CD4-positive, alpha-beta T cell (primary cell): ENCODE data around the gene POR. TPM values are rescaled to one million over a fixed set of nuclear protein-coding genes. Genes with fewer than 3 reads are reported as not detected.
"Not testable (repeated sequence)": the region's sequence is repeated elsewhere in the genome, so short reads cannot be mapped to it uniquely, and the experiment has no call there.

ENCODE experiments used
- ATAC-seq: fragments of 200-7000 bp; cut with Tn5 transposase; one replicate; pipeline ENCODE4 v1.10.0; 2022; ENCODE audit warnings: mild to moderate bottlenecking; ENCODE audit not compliant: poor library complexity
- CTCF ChIA-PET: fragments of 350-600 bp; sonication (Branson Sonifier 250); formaldehyde crosslinking; loops from one replicate; lab custom pipeline; 2021; ENCODE audit warnings: antibody characterized with exemption, inconsistent platforms; lab: Charles Lee
- POLR2A ChIA-PET: fragments of 350-600 bp; sonication (Branson Sonifier 250); formaldehyde crosslinking; loops from one replicate; lab custom pipeline; 2021; ENCODE audit warnings: antibody characterized with exemption, inconsistent platforms; lab: Charles Lee
- DNase-seq, 14 experiments: peaks; one replicate each; pipeline ENCODE4 v3.0.0-alpha.2; 2013 to 2020; ENCODE audit warnings: mixed read lengths in 2 of 14
- H3K27ac ChIP-seq, 2 donors: one replicate each; pipeline versions ENCODE4 v1.5.1 to v1.7.0; 2013; ENCODE audit warnings: low read length in 2 of 2, low read depth in 1 of 2, mild to moderate bottlenecking in 1 of 2
- H3K27me3 ChIP-seq, 2 experiments: 1 replicate in 1 of 2; 2 replicates in 1 of 2; pipeline versions ENCODE4 v1.6.1 to v1.7.0; 2013; ENCODE audit warnings: low read length in 2 of 2, control low read depth in 1 of 2, mild to moderate bottlenecking in 1 of 2, moderate library complexity in 1 of 2; ENCODE audit not compliant: insufficient read depth in 2 of 2, control insufficient read depth in 1 of 2
- H3K36me3 ChIP-seq: one replicate; pipeline ENCODE4 v1.6.1; 2013; ENCODE audit warnings: low read length, control low read depth; ENCODE audit not compliant: insufficient read depth
- H3K4me1 ChIP-seq: one replicate; pipeline ENCODE4 v1.6.1; 2013; ENCODE audit warnings: low read length, control low read depth; ENCODE audit not compliant: insufficient read depth
- H3K4me3 ChIP-seq: one replicate; pipeline ENCODE4 v1.5.1; 2013; ENCODE audit warnings: mild to moderate bottlenecking, low read length, moderate library complexity
- H3K9me3 ChIP-seq, 2 experiments: 1 replicate in 1 of 2; 2 replicates in 1 of 2; pipeline versions ENCODE4 v1.6.1 to v1.7.0; 2013; ENCODE audit warnings: low read length in 2 of 2, mild to moderate bottlenecking in 2 of 2, control low read depth in 1 of 2, moderate library complexity in 1 of 2; ENCODE audit not compliant: control insufficient read depth in 1 of 2, insufficient read depth in 1 of 2
- H3K27ac Mint-ChIP-seq: one replicate; pipeline ENCODE4 v1.8.0; 2020; ENCODE audit warnings: mixed read lengths
- H3K27me3 Mint-ChIP-seq: one replicate; pipeline ENCODE4 v1.8.0; 2021; ENCODE audit warnings: mixed read lengths
- H3K36me3 Mint-ChIP-seq: one replicate; pipeline ENCODE4 v1.8.0; 2021; ENCODE audit warnings: low read depth, mixed read lengths
- H3K4me1 Mint-ChIP-seq: one replicate; pipeline ENCODE4 v1.8.0; 2021; ENCODE audit warnings: low read depth, mixed read lengths
- H3K4me3 Mint-ChIP-seq: one replicate; pipeline ENCODE4 v1.8.0; 2020; ENCODE audit warnings: mild to moderate bottlenecking, mixed read lengths
- H3K9me3 Mint-ChIP-seq: one replicate; pipeline ENCODE4 v1.8.0; 2020; ENCODE audit warnings: mixed read lengths
- CTCF ChIP-seq: fragments of 200-600 bp; IDR thresholded peaks from one replicate; pipeline ENCODE4 v1.8.0; 2022; ENCODE audit warnings: antibody characterized with exemption, mild to moderate bottlenecking
- intact Hi-C, 2 experiments: fragments of 100-400 bp; cut with DNase I in 1 of 2; cut with micrococcal nuclease in 1 of 2; formaldehyde crosslinking; loops; one replicate each; pipeline versions ENCODE4 v1.15.1 to v1.9.0; 2023 to 2025; cut with DNase I, micrococcal nuclease
- total RNA-seq, 174 experiments: library from RNA in 2 of 174; stranded (reverse) in 2 of 174; gene quantifications; one replicate each; pipeline ENCODE4 v1.2.3 and lab custom pipeline; 2021 to 2026

The POR gene
- total RNA-seq, 2 experiments from 2014 or later: 44.2 to 54.8 TPM

GRCh38 chr7:75869776-75870379 is 45.1 kb upstream of the POR start:
- Histone ChIP-seq H3K4me3 (no peak overlapping the region), H3K9me3 (no peaks in the 10 kb centered on the region), H3K36me3 (no peaks in the 10 kb centered on the region), H3K27me3 (no peaks in the 10 kb centered on the region), H3K4me1 (peaks cover 5% of the 10 kb centered on the region), H3K27ac (no peak overlapping the region)
- Mint-ChIP-seq H3K4me3 (no peak overlapping the region), H3K36me3 (no peaks in the 10 kb centered on the region), H3K27ac (no peak overlapping the region), H3K27me3 (peaks cover 7% of the 10 kb centered on the region), H3K9me3 (no peaks in the 10 kb centered on the region), H3K4me1 (no peaks in the 10 kb centered on the region)
- DNase-seq (no peak), ATAC-seq (no peak)
- ChIA-PET POLR2A (interaction anchor here (0.7 kb wide), 1 partner anchor 269 kb away, joined by 4 read pairs; no protein-coding TSS in a partner anchor), CTCF (interaction anchor here (0.9 kb wide), 1 partner anchor 150 kb away, joined by 3 read pairs; no protein-coding TSS in a partner anchor)
- TF ChIP-seq CTCF: no peak
- intact Hi-C loops: loop anchor here (5.0 to 10.0 kb wide), 3 partner anchors 262 to 445 kb away; no protein-coding TSS in a partner anchor

DNA sequence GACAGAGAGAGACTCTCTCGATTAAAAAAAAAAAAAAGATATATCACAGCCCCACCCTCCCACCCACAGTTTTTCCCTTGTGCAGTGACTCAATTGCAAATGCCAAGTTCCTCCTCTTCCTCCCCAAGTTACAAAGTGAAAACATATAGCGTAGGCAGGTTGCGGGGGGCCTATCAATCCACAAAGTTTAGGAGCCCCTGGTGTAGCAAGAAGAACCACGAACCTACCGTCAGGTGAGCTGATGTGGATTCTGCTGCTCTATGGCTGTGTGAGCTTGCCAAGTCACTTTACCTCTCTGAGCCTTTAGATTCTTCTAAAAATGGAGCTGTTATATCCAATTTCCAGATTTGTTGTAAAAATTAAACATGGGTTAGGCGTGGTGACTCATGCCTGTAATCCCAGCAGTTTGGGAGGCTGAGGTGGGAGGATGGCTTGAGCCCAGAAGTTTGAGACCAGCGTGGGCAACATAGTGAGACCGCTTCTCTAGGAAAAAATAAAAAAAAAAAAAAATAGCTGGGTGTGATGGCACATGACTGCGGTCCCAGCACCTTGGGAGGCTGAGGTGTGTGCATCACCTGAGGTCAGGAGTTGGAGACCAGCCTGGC is 44.3 kb upstream of the POR start:
- Mint-ChIP-seq H3K4me1 (no peaks in the 10 kb centered on the region), H3K9me3 (no peaks in the 10 kb centered on the region), H3K36me3 (no peaks in the 10 kb centered on the region), H3K4me3 (no peak overlapping the region), H3K27me3 (peaks cover 7% of the 10 kb centered on the region), H3K27ac (no peak overlapping the region)
- H3K27me3 ChIP-seq: no peaks in the 10 kb centered on the region
- ATAC-seq: no peak
- intact Hi-C loops: loop anchor here in 1 of 2 experiments (5.0 to 10.0 kb wide), 2 partner anchors 392 to 444 kb away; no protein-coding TSS in a partner anchor
- no peak overlapping the region for H3K27ac ChIP-seq
- DNase-seq: no peak
- H3K4me1 ChIP-seq: peaks cover 5% of the 10 kb centered on the region
- ChIA-PET CTCF (interaction anchor here (1.1 kb wide), 1 partner anchor 138 kb away, joined by 3 read pairs; no protein-coding TSS in a partner anchor), POLR2A (interaction anchor here (0.7 kb wide), 1 partner anchor 268 kb away, joined by 4 read pairs; no protein-coding TSS in a partner anchor)
- H3K36me3 ChIP-seq: no peaks in the 10 kb centered on the region
- no peak for TF ChIP-seq CTCF
- no peak overlapping the region for H3K4me3 ChIP-seq
- no peaks in the 10 kb centered on the region for H3K9me3 ChIP-seq

- no peaks in the 10 kb centered on the region for H3K9me3 Mint-ChIP-seq
- no peaks in the 10 kb centered on the region for H3K4me1 Mint-ChIP-seq
- Histone ChIP-seq H3K36me3 (no peaks in the 10 kb centered on the region), H3K9me3 (no peaks in the 10 kb centered on the region), H3K27ac (no peak overlapping the region), H3K4me1 (no peaks in the 10 kb centered on the region), H3K27me3 (no peaks in the 10 kb centered on the region), H3K4me3 (no peak overlapping the region)
- intact Hi-C loops: loop anchor here in 1 of 2 experiments (5.0 to 10.0 kb wide), 2 partner anchors 390 to 443 kb away; no protein-coding TSS in a partner anchor
- TF ChIP-seq CTCF: no peak
- DNase-seq (no peak), ATAC-seq (no peak)
- H3K36me3 Mint-ChIP-seq: no peaks in the 10 kb centered on the region
- CTCF ChIA-PET: interaction anchor here (1.1 to 1.9 kb wide), 2 partner anchors 136 to 148 kb away, joined by 3 to 6 read pairs; no protein-coding TSS in a partner anchor
- no peak overlapping the region for H3K27ac Mint-ChIP-seq
- POLR2A ChIA-PET: interaction anchor here (0.7 kb wide), 1 partner anchor 148 kb away, joined by 3 read pairs; no protein-coding TSS in a partner anchor
- no peaks in the 10 kb centered on the region for H3K27me3 Mint-ChIP-seq
- no peak overlapping the region for H3K4me3 Mint-ChIP-seq
Observed at GRCh38 chr7:75872073-75872782, 42.7 kb upstream of the POR start.

GRCh38 chr7:75874180-75874579 is 40.8 kb upstream of the POR start:
- H3K27me3 ChIP-seq, H3K4me3 Mint-ChIP-seq, CTCF ChIA-PET, H3K4me3 ChIP-seq, H3K27me3 Mint-ChIP-seq, H3K4me1 Mint-ChIP-seq, POLR2A ChIA-PET, H3K27ac ChIP-seq, H3K4me1 ChIP-seq, H3K27ac Mint-ChIP-seq, H3K9me3 ChIP-seq, H3K9me3 Mint-ChIP-seq, ATAC-seq, H3K36me3 ChIP-seq, DNase-seq, H3K36me3 Mint-ChIP-seq: not testable (repeated sequence)
- intact Hi-C loops: loop anchor here in 1 of 2 experiments (5.0 to 10.0 kb wide), 2 partner anchors 388 to 441 kb away; no protein-coding TSS in a partner anchor
